Measurements from ENCODE around the gene PRLR. TPM values are rescaled to one million over a fixed set of nuclear protein-coding genes. Genes with fewer than 3 reads are reported as not detected.

Gene PRLR
- total and polyA plus RNA-seq, 2 of the 8 experiments (the other 6 are each of a cell fraction or from before 2014, with no cell fraction given), result 0.53 to 2.5 TPM

DNA sequence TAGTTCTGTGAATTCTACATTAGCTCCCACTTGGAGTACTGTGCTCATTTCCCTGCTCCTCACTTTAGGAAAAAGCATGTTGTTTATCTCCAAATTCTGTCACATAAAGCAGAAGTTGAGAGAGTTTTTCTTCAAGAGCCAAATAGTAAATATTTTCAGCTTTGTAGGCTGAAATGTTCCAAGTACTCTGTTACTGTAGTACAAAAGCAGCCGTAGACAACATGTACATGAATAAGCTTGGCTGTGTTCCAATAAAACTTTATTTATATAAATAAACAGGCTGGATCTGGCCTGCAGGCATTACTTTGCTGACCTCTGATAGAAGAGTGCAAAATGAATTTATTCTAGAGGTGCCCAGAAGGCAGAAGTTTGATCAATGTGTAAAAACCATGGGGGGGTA is 109.6 kb downstream of the PRLR start:
- H2BK120ac ChIP-seq (replicated peaks; ENCODE audit: low read depth, low read length), result no peak overlapping the region
- no peaks in the 10 kb centered on the region for H3K4me1 ChIP-seq (replicated peaks in 1 of 4; ENCODE audit: control insufficient read depth in 3 of 4, insufficient read depth in 4 of 4, low read length in 3 of 4)
- no peak overlapping the region for H3K14ac ChIP-seq (ENCODE audit: insufficient read length)
- DNase-seq (ENCODE audit: low read depth in 1 of 2, low spot score in 2 of 2) (no peak), FAIRE-seq (no peak)
- H2BK5ac ChIP-seq (ENCODE audit: low read depth, low read length), result no peak overlapping the region
- H3K27me3 ChIP-seq (replicated peaks in 1 of 4; ENCODE audit: control insufficient read depth in 3 of 4, extremely low read depth in 1 of 4, insufficient read depth in 3 of 4, low read length in 3 of 4), result no peaks in the 10 kb centered on the region
- no peaks in the 10 kb centered on the region for H3K9me3 ChIP-seq (ENCODE audit: insufficient read depth in 2 of 2, low read depth in 1 of 2, low read length in 1 of 2)
- ChIA-PET CTCF (ENCODE audit: partially characterized antibody) (interaction anchor here (0.6 kb wide), 1 partner anchor 798 kb away, joined by 3 read pairs; no protein-coding TSS in a partner anchor), POLR2A (ENCODE audit: partially characterized antibody) (no interaction called here)
- no peak overlapping the region for H2AFZ ChIP-seq (ENCODE audit: low read length)
- H3K23ac ChIP-seq (ENCODE audit: insufficient read length), result no peak overlapping the region
- no peak overlapping the region for H4K8ac ChIP-seq (ENCODE audit: extremely low read depth, insufficient read depth, low read length)
- H3K18ac ChIP-seq (ENCODE audit: extremely low read depth, low read length), result no peak overlapping the region
- no peaks in the 10 kb centered on the region for H3K79me1 ChIP-seq (ENCODE audit: low read depth, low read length)
- H2BK20ac ChIP-seq (ENCODE audit: low read length), result no peak overlapping the region
- no peaks in the 10 kb centered on the region for H3K79me2 ChIP-seq (ENCODE audit: control insufficient read depth in 1 of 2, insufficient read depth in 2 of 2, low read length in 2 of 2)
- WGBS, 2 experiments (ENCODE audit: extremely low coverage in 1 of 2, insufficient coverage in 1 of 2, insufficient read length in 1 of 2, insufficient replicate concordance in 2 of 2, low coverage in 1 of 2, low lambda C conversion rate in 2 of 2, missing lambda C conversion rate in 1 of 2), result 95% methylated on average over 1 of the region's 1 CpG; no CpG with 5 or more reads in 1 of the 2 experiments
- H3K4ac ChIP-seq (replicated peaks; ENCODE audit: insufficient read length, low read depth, low read length), result no peak overlapping the region
- no peak overlapping the region for H3K4me2 ChIP-seq (ENCODE audit: insufficient read depth in 1 of 2, low read depth in 2 of 2, low read length in 2 of 2)
- H3K9ac ChIP-seq (replicated peaks in 1 of 4; ENCODE audit: extremely low read depth in 1 of 4, low read depth in 3 of 4, low read length in 3 of 4), result no peak overlapping the region
- no peak overlapping the region for H2AK5ac ChIP-seq (ENCODE audit: low read depth, low read length)
- H2BK15ac ChIP-seq (ENCODE audit: low read length), result no peak overlapping the region
- no peaks in the 10 kb centered on the region for H3K23me2 ChIP-seq (ENCODE audit: low read depth, low read length)
- H2BK12ac ChIP-seq (ENCODE audit: low read depth, low read length), result no peak overlapping the region
- no peak overlapping the region for H3K27ac ChIP-seq (ENCODE audit: low read depth, low read length)
- H4K20me1 ChIP-seq (replicated peaks in 1 of 2; ENCODE audit: control insufficient read depth in 1 of 2, insufficient read depth in 2 of 2, low read length in 2 of 2), result no peaks in the 10 kb centered on the region
- H3K36me3 ChIP-seq (ENCODE audit: control insufficient read depth in 2 of 4, insufficient read depth in 4 of 4, low read length in 3 of 4), result no peaks in the 10 kb centered on the region
- H3K4me3 ChIP-seq (ENCODE audit: extremely low read depth in 1 of 4, insufficient read depth in 2 of 4, low read depth in 3 of 4, low read length in 4 of 4), result no peak overlapping the region
- no peak overlapping the region for H4K91ac ChIP-seq (replicated peaks; ENCODE audit: insufficient read length, low read length)
- no peak overlapping the region for H4K5ac ChIP-seq (ENCODE audit: insufficient read length, low read depth, low read length)
- no peak overlapping the region for H3K56ac ChIP-seq (replicated peaks; ENCODE audit: insufficient read length, low read depth, low read length)
